H1 (cell line): ENCODE measurements around the gene CCDC137. TPM values are rescaled to one million over a fixed set of nuclear protein-coding genes. Genes with fewer than 3 reads are reported as not detected.

Source experiments
- CTCF ChIA-PET: fragments of 300-600 bp; sonication (Branson Sonifier 250); formaldehyde crosslinking; loops from one replicate; lab custom pipeline; 2021; ENCODE audit not compliant: partially characterized antibody; lab: Charles Lee
- POLR2A ChIA-PET: fragments of 300-600 bp; sonication (Branson Sonifier 250); formaldehyde crosslinking; loops from one replicate; lab custom pipeline; 2021; ENCODE audit warnings: inconsistent platforms; ENCODE audit not compliant: partially characterized antibody; lab: Charles Lee
- DNase-seq, 2 experiments: peaks; one replicate each; pipeline versions ENCODE4 v3.0.0 to v3.0.0-alpha.2; 2010 to 2022; ENCODE audit warnings: low spot score in 2 of 2, low read depth in 1 of 2, mixed read lengths in 1 of 2
- FAIRE-seq: peaks from 2 replicates; lab custom pipeline; 2011; peaks lifted over from hg19 to GRCh38; lab: Jason Lieb, UNC
- H2AFZ ChIP-seq: 2 replicates; pipeline ENCODE4 v1.8.1; 2012; ENCODE audit warnings: low read length, inconsistent platforms
- H2AK5ac ChIP-seq: 2 replicates; pipeline ENCODE4 v1.6.1; 2013; ENCODE audit warnings: low read depth, low read length
- H2BK120ac ChIP-seq: replicated peaks from 2 replicates; pipeline ENCODE3; 2013; ENCODE audit warnings: low read depth, low read length, inconsistent platforms
- H2BK12ac ChIP-seq: 2 replicates; pipeline ENCODE4 v1.6.1; 2013; ENCODE audit warnings: low read depth, low read length
- H2BK15ac ChIP-seq: 2 replicates; pipeline ENCODE4 v1.6.1; 2013; ENCODE audit warnings: low read length
- H2BK20ac ChIP-seq: 2 replicates; pipeline ENCODE4 v1.6.1; 2013; ENCODE audit warnings: low read length
- H2BK5ac ChIP-seq: 2 replicates; pipeline ENCODE4 v1.6.1; 2013; ENCODE audit warnings: low read depth, low read length
- H3K14ac ChIP-seq: 2 replicates; pipeline ENCODE4 v1.6.1; 2013; ENCODE audit warnings: inconsistent platforms; ENCODE audit not compliant: insufficient read length
- H3K18ac ChIP-seq: 2 replicates; pipeline ENCODE4 v1.6.1; 2013; ENCODE audit warnings: low read length; ENCODE audit errors: extremely low read depth
- H3K23ac ChIP-seq: 2 replicates; pipeline ENCODE4 v1.6.1; 2013; ENCODE audit warnings: inconsistent platforms; ENCODE audit not compliant: insufficient read length
- H3K23me2 ChIP-seq: 2 replicates; pipeline ENCODE4 v1.6.1; 2013; ENCODE audit warnings: low read depth, low read length
- H3K27ac ChIP-seq: 2 replicates; pipeline ENCODE4 v1.6.1; 2011; ENCODE audit warnings: low read depth, low read length, inconsistent platforms
- H3K27me3 ChIP-seq, 4 experiments: replicated peaks in 1 of 4; 1 replicate in 1 of 4; 2 replicates in 3 of 4; pipeline versions ENCODE4 v1.6.1 to v1.8.1; 2011 to 2013; ENCODE audit warnings: low read length in 3 of 4, mild to moderate bottlenecking in 3 of 4, inconsistent platforms in 2 of 4, mixed read lengths in 2 of 4, moderate library complexity in 1 of 4; ENCODE audit not compliant: control insufficient read depth in 3 of 4, insufficient read depth in 3 of 4; ENCODE audit errors: extremely low read depth in 1 of 4
- H3K36me3 ChIP-seq, 4 experiments: 2 replicates each; pipeline versions ENCODE4 v1.6.1 to v1.8.1; 2011 to 2013; ENCODE audit warnings: mild to moderate bottlenecking in 4 of 4, low read length in 3 of 4, moderate library complexity in 2 of 4, control low read depth in 1 of 4, inconsistent platforms in 1 of 4; ENCODE audit not compliant: insufficient read depth in 4 of 4, control insufficient read depth in 2 of 4
- H3K4ac ChIP-seq: replicated peaks from 2 replicates; pipeline ENCODE3; 2013; ENCODE audit warnings: low read length, low read depth, mixed read lengths, inconsistent platforms; ENCODE audit not compliant: insufficient read length
- H3K4me1 ChIP-seq, 4 experiments: replicated peaks in 1 of 4; 1 replicate in 1 of 4; 2 replicates in 3 of 4; pipeline versions ENCODE4 v1.6.1 to v1.8.1; 2011 to 2013; ENCODE audit warnings: low read length in 3 of 4, inconsistent platforms in 2 of 4, mixed read lengths in 1 of 4; ENCODE audit not compliant: insufficient read depth in 4 of 4, control insufficient read depth in 3 of 4
- H3K4me2 ChIP-seq, 2 experiments: 2 replicates each; pipeline versions ENCODE4 v1.6.1 to v1.8.1; 2011 to 2013; ENCODE audit warnings: low read depth in 2 of 2, low read length in 2 of 2, control low read depth in 1 of 2, inconsistent platforms in 1 of 2, mild to moderate bottlenecking in 1 of 2; ENCODE audit not compliant: insufficient read depth in 1 of 2
- H3K4me3 ChIP-seq, 4 experiments: fragments of 200-600, 300-600 bp in 1 of 4; sonication (generic), shearing (Covaris generic), sonication (Bioruptor Twin) in 1 of 4; 2 replicates each; pipeline versions ENCODE4 v1.5.1 to v1.8.1; 2011 to 2016; ENCODE audit warnings: low read length in 4 of 4, low read depth in 3 of 4, control low read depth in 2 of 4, inconsistent platforms in 2 of 4, mild to moderate bottlenecking in 2 of 4, mixed read lengths in 1 of 4, moderate library complexity in 1 of 4; ENCODE audit not compliant: insufficient read depth in 2 of 4; ENCODE audit errors: extremely low read depth in 1 of 4
- H3K56ac ChIP-seq: replicated peaks from 2 replicates; pipeline ENCODE3; 2013; ENCODE audit warnings: low read depth, mild to moderate bottlenecking, mixed read lengths, low read length, inconsistent platforms; ENCODE audit not compliant: insufficient read length
- H3K79me1 ChIP-seq: 2 replicates; pipeline ENCODE4 v1.6.1; 2013; ENCODE audit warnings: low read depth, low read length, control low read depth
- H3K79me2 ChIP-seq, 2 experiments: 2 replicates each; pipeline versions ENCODE4 v1.6.1 to v1.8.1; 2012 to 2013; ENCODE audit warnings: low read length in 2 of 2, mild to moderate bottlenecking in 2 of 2, inconsistent platforms in 1 of 2; ENCODE audit not compliant: insufficient read depth in 2 of 2, control insufficient read depth in 1 of 2
- H3K9ac ChIP-seq, 4 experiments: replicated peaks in 1 of 4; 1 replicate in 1 of 4; 2 replicates in 3 of 4; pipeline versions ENCODE4 v1.6.1 to v1.8.1; 2011 to 2013; ENCODE audit warnings: low read depth in 3 of 4, low read length in 3 of 4, control low read depth in 2 of 4, mild to moderate bottlenecking in 2 of 4, moderate library complexity in 2 of 4, inconsistent platforms in 1 of 4; ENCODE audit errors: extremely low read depth in 1 of 4
- H3K9me3 ChIP-seq, 2 experiments: 2 replicates each; pipeline versions ENCODE4 v1.6.1 to v1.8.1; 2012 to 2013; ENCODE audit warnings: mild to moderate bottlenecking in 2 of 2, moderate library complexity in 2 of 2, control low read depth in 1 of 2, inconsistent platforms in 1 of 2, low read depth in 1 of 2, low read length in 1 of 2, mixed read lengths in 1 of 2; ENCODE audit not compliant: insufficient read depth in 2 of 2
- H4K20me1 ChIP-seq, 2 experiments: replicated peaks in 1 of 2; 2 replicates each; pipeline versions ENCODE3 to v1.8.1; 2011 to 2013; ENCODE audit warnings: inconsistent platforms in 2 of 2, low read length in 2 of 2, mild to moderate bottlenecking in 1 of 2; ENCODE audit not compliant: insufficient read depth in 2 of 2, control insufficient read depth in 1 of 2
- H4K5ac ChIP-seq: 2 replicates; pipeline ENCODE4 v1.6.1; 2013; ENCODE audit warnings: low read length, low read depth, mixed read lengths, inconsistent platforms; ENCODE audit not compliant: insufficient read length
- H4K8ac ChIP-seq: 2 replicates; pipeline ENCODE4 v1.8.0; 2013; ENCODE audit warnings: mild to moderate bottlenecking, moderate library complexity, low read length, inconsistent platforms; ENCODE audit not compliant: insufficient read depth; ENCODE audit errors: extremely low read depth
- H4K91ac ChIP-seq: replicated peaks from 2 replicates; pipeline ENCODE3; 2013; ENCODE audit warnings: low read length, mixed read lengths, inconsistent platforms; ENCODE audit not compliant: insufficient read length
- ASH2L ChIP-seq: fragments of 200-600, 300-600 bp; sonication (generic); IDR thresholded peaks from one replicate; pipeline ENCODE4 v1.7.1; 2017; ENCODE audit warnings: low read length
- BRCA1 ChIP-seq: IDR thresholded peaks from 2 replicates; pipeline ENCODE4 v1.6.1; 2012; ENCODE audit warnings: low read depth, low read length, improper control_type of control experiment
- EGR1 ChIP-seq: IDR thresholded peaks from 2 replicates; pipeline ENCODE4 v1.6.1; 2011; ENCODE audit warnings: low read depth, low read length, borderline replicate concordance
- EZH2 ChIP-seq: fragments of 200-600 bp; sonication (generic); IDR thresholded peaks from 2 replicates; pipeline ENCODE4 v1.7.1; 2012; ENCODE audit warnings: low read depth, mild to moderate bottlenecking, moderate library complexity, low read length, inconsistent platforms; ENCODE audit not compliant: severe bottlenecking
- KDM4A ChIP-seq: IDR thresholded peaks from one replicate; pipeline ENCODE4 v1.7.1; 2012; ENCODE audit warnings: low read depth, mild to moderate bottlenecking, moderate library complexity, low read length, inconsistent platforms; ENCODE audit not compliant: severe bottlenecking
- RBBP5 ChIP-seq: IDR thresholded peaks from 2 replicates; pipeline ENCODE4 v1.7.1; 2012; ENCODE audit warnings: low read depth, mild to moderate bottlenecking, inconsistent platforms, low read length, moderate library complexity, borderline replicate concordance
- RFX5 ChIP-seq: IDR thresholded peaks from 2 replicates; pipeline ENCODE4 v1.6.1; 2011; ENCODE audit warnings: low read depth, low read length, improper control_type of control experiment, borderline replicate concordance
- SP2 ChIP-seq: IDR thresholded peaks from 2 replicates; pipeline ENCODE4 v1.6.1; 2012; ENCODE audit warnings: mild to moderate bottlenecking, low read length, inconsistent platforms
- TAF1 ChIP-seq: IDR thresholded peaks from 2 replicates; pipeline ENCODE4 v1.6.1; 2011; ENCODE audit warnings: mild to moderate bottlenecking, low read depth, low read length
- TCF12 ChIP-seq: IDR thresholded peaks from 2 replicates; pipeline ENCODE4 v1.6.1; 2011; ENCODE audit warnings: low read depth, mild to moderate bottlenecking, low read length
- TEAD4 ChIP-seq: IDR thresholded peaks from 2 replicates; pipeline ENCODE4 v1.6.1; 2012; ENCODE audit warnings: low read depth, low read length, inconsistent platforms, mixed read lengths
- YY1 ChIP-seq: IDR thresholded peaks from 2 replicates; pipeline ENCODE4 v1.6.1; 2011; ENCODE audit warnings: low read depth, mild to moderate bottlenecking, low read length
- WGBS, 2 experiments: shearing (Covaris generic) in 1 of 2; methylation state at CpG; one replicate each; pipeline versions ENCODE4 v1.1.6 to v1.1.7; 2013 to 2015; ENCODE audit warnings: low lambda C conversion rate in 2 of 2, mixed read lengths in 2 of 2, inconsistent platforms in 1 of 2, low coverage in 1 of 2, missing lambda C conversion rate in 1 of 2; ENCODE audit not compliant: insufficient replicate concordance in 2 of 2, insufficient coverage in 1 of 2, insufficient read length in 1 of 2; ENCODE audit errors: extremely low coverage in 1 of 2, missing lambda C conversion rate in 1 of 2; 5-methylcytosine and 5-hydroxymethylcytosine counted together
- polyA plus RNA-seq, 7 experiments: library from polyadenylated mRNA; depleted of rRNA in 3 of 7; stranded (reverse) in 5 of 7; unstranded in 2 of 7; fragments of >200 nt in 5 of 7; fragments of 200-250 nt in 2 of 7; gene quantifications; 1 replicate in 5 of 7; 2 replicates in 1 of 7; 4 replicates in 1 of 7; pipeline versions ENCODE4 v1.2.1 to v1.2.3, GENCODE V29; 2011 to 2013; ENCODE audit warnings: missing spikeins in 2 of 7, mixed read lengths in 2 of 7
- total RNA-seq: library from RNA; stranded (reverse); fragmentation: NEBNext Ultra II Directional; extraction: Animal tissue kit (Norgen Biotek cat#: 25700); gene quantifications from 2 replicates; pipeline ENCODE4 v1.2.1, GENCODE V29; 2021
- TF ChIP-seq, protein P1 (sequence below): IDR thresholded peaks from 2 replicates; pipeline ENCODE4 v1.6.1; 2011; ENCODE audit warnings: low read depth, mild to moderate bottlenecking, low read length; ENCODE audit not compliant: insufficient read depth

CCDC137 gene
- total and polyA plus RNA-seq, 2 of the 8 experiments (the other 6 are each of a cell fraction or from before 2014, with no cell fraction given) = 17.6 to 38.6 TPM

DNA sequence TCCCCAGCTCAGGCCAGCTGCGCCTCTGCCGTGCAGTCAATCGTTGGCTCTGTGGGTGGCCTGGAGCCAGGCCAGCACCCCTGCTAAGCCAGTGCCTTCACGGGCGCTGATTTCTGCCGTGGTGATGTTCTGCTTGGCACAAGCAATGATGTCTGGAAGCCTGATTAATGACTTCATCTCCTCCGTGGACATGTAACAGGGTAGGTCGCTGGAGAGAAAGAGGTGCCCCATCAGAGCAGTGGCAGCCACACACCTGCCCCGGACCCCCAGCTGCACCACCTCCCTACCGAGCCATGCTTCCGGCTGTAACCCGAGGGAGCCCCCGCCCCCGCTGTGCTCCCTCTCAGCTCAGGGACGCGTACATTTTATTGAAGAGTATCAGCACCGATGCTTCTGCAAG, 15.1 kb downstream of the CCDC137 start:
- 88% methylated on average over 17 of the region's 17 CpGs; no CpG with 5 or more reads in 1 of the 2 experiments for WGBS, 2 experiments
- H3K23ac ChIP-seq = no peak overlapping the region
- no peak overlapping the region for H3K14ac ChIP-seq
- peaks cover 3 to 14% (median 7%) of the 10 kb centered on the region in 4 experiments; a peak in 6 of 7 replicates for H3K4me1 ChIP-seq
- H4K5ac ChIP-seq = no peak overlapping the region
- TF ChIP-seq, protein P1, sequence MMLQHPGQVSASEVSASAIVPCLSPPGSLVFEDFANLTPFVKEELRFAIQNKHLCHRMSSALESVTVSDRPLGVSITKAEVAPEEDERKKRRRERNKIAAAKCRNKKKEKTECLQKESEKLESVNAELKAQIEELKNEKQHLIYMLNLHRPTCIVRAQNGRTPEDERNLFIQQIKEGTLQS = no peak
- TF ChIP-seq TEAD4 (no peak), TAF1 (no peak), KDM4A (no peak), ASH2L (no peak), EZH2 (no peak), YY1 (no peak), RBBP5 (no peak), SP2 (no peak), TCF12 (no peak), RFX5 (no peak), EGR1 (no peak), BRCA1 (no peak)
- H2BK5ac ChIP-seq = no peak overlapping the region
- peaks cover 15% of the 10 kb centered on the region for H3K79me1 ChIP-seq
- no peak overlapping the region for H3K18ac ChIP-seq
- H3K36me3 ChIP-seq = peaks cover 2 to 8% (median 6%) of the 10 kb centered on the region in 4 experiments; a peak in 5 of 8 replicates
- no peak overlapping the region for H3K56ac ChIP-seq
- ChIA-PET POLR2A (interaction anchor here (0.6 to 28.4 kb wide), 5 partner anchors 11 to 45 kb away, joined by 4 to 436 read pairs (median 8); partner anchors contain the start of genes MRPL12, NPLOC4, SLC25A10 and TSPAN10), CTCF (interaction anchor here (2.2 kb wide), 1 partner anchor 12 kb away, joined by 10 read pairs; no protein-coding TSS in a partner anchor)
- H2BK120ac ChIP-seq = no peak overlapping the region
- no peak overlapping the region for H2BK12ac ChIP-seq
- H3K23me2 ChIP-seq = peaks cover 12% of the 10 kb centered on the region
- H2AK5ac ChIP-seq = no peak overlapping the region
- H3K9ac ChIP-seq = no peak overlapping the region
- no peak overlapping the region for H3K4me3 ChIP-seq
- H3K4ac ChIP-seq = no peak overlapping the region
- FAIRE-seq (no peak), DNase-seq (no peak)
- H3K79me2 ChIP-seq = peaks cover 4 to 39% of the 10 kb centered on the region in 2 experiments; a peak in 3 of 4 replicates
- no peak overlapping the region for H2AFZ ChIP-seq
- no peak overlapping the region for H3K27ac ChIP-seq
- H2BK20ac ChIP-seq = no peak overlapping the region
- H3K27me3 ChIP-seq = no peaks in the 10 kb centered on the region; a peak in 1 of 7 replicates
- no peaks in the 10 kb centered on the region for H3K9me3 ChIP-seq
- no peak overlapping the region for H4K91ac ChIP-seq
- no peak overlapping the region for H4K8ac ChIP-seq
- no peak overlapping the region for H2BK15ac ChIP-seq
- peaks cover 0 to 22% of the 10 kb centered on the region in 2 experiments for H4K20me1 ChIP-seq
- no peak overlapping the region; a peak in 1 of 4 replicates for H3K4me2 ChIP-seq
